Heart left ventricle (tissue), 13 donors: Measurements from ENCODE around the gene PRKCI.

Source experiments
- POLR2A ChIP-seq, 2 donors: fragments of 450-650 bp; IDR thresholded peaks; one replicate each; pipeline ENCODE4 v1.6.1; 2017; ENCODE audit warnings: antibody characterized with exemption in 2 of 2, mild to moderate bottlenecking in 2 of 2, moderate library complexity in 2 of 2
- TF ChIP-seq, protein P1 (sequence below), 12 donors: fragments of 200-600 bp; sonication (generic) in 4 of 12; IDR thresholded peaks; one replicate each; pipeline versions ENCODE4 v1.5.0 to v1.8.0; 2018 to 2022; ENCODE audit warnings: antibody characterized with exemption in 12 of 12, mild to moderate bottlenecking in 5 of 12
- donor health status: ischemic (EF 13 %, LVEDD 7.1; RV severe dilation, severe dysfunction).
- donor health status: DM: no; HTN: yes; CAD: no.
- donor health status: DM: no; HTN: no; CAD: no.
- donor health status: ischemic (EF 25% LVEDD 6.9; RV normal size, moderate dysfunction).
- donor health status: ischemic (EF 25% LVEDD 5.7; RV mildly dilated, moderate dysfunction).
- donor health status: ischemic (EF 35%, LVEDD 5.7; RV mildly dilated, moderate dysfunction).
- donor health status: nonischemic (EF 11% LVEDD 7.7; RV severe dilation, severe dysfunction).
- donor health status: DM: yes; HTN: yes; CAD: no.
- donor health status: PGD.
- donor health status: ischemic (EF 29% LVEDD 5.4; RV normal size, mild dysfunction).
- donor health status: nonischemic (EF 23%, LVEDD 6.1; RV moderate dilation, normal function).

GRCh38 chr3:170204509-170204908, 17.7 kb upstream of the PRKCI start:
- TF ChIP-seq, protein P1, sequence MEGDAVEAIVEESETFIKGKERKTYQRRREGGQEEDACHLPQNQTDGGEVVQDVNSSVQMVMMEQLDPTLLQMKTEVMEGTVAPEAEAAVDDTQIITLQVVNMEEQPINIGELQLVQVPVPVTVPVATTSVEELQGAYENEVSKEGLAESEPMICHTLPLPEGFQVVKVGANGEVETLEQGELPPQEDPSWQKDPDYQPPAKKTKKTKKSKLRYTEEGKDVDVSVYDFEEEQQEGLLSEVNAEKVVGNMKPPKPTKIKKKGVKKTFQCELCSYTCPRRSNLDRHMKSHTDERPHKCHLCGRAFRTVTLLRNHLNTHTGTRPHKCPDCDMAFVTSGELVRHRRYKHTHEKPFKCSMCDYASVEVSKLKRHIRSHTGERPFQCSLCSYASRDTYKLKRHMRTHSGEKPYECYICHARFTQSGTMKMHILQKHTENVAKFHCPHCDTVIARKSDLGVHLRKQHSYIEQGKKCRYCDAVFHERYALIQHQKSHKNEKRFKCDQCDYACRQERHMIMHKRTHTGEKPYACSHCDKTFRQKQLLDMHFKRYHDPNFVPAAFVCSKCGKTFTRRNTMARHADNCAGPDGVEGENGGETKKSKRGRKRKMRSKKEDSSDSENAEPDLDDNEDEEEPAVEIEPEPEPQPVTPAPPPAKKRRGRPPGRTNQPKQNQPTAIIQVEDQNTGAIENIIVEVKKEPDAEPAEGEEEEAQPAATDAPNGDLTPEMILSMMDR (IDR thresholded peaks at IDR 0.05) = no peak
- no peak for TF ChIP-seq POLR2A (IDR thresholded peaks at IDR 0.05)
